SIG-M5 treated with dmso at 0.1 percent for 504 hours (cell line): Measurements from ENCODE around the gene LEKR1.
A peak's percentile ranks its signal among the peaks of the same experiment; 100 is the strongest.
"Not testable (repeated sequence)": the region's sequence is repeated elsewhere in the genome, so short reads cannot be mapped to it uniquely, and the experiment has no call there.

Experiments used
- DNase-seq: peaks from one replicate; lab custom pipeline; 2025; ENCODE audit not compliant: unreplicated experiment; lab: John Stamatoyannopoulos, UW

Gene LEKR1

GRCh38 chr3:156836701-156837100 lies 10.5 kb downstream of the LEKR1 start:
- DNase-seq: no peak

GRCh38 chr3:156837115-156837514 lies 11.0 kb downstream of the LEKR1 start:
- no peak for DNase-seq

GRCh38 chr3:156838035-156838434 lies 11.9 kb downstream of the LEKR1 start:
- no peak for DNase-seq

GRCh38 chr3:156840826-156841689 lies 14.9 kb downstream of the LEKR1 start:
- no peak for DNase-seq

- DNase-seq: no peak
Observed at GRCh38 chr3:156843071-156843808, 17.1 kb downstream of the LEKR1 start.

GRCh38 chr3:156847752-156848448 lies 21.7 kb downstream of the LEKR1 start:
- DNase-seq: no peak

- DNase-seq: peak; percentile 39
Observed at GRCh38 chr3:156859578-156859977, 33.4 kb downstream of the LEKR1 start.

- no peak for DNase-seq
Observed at GRCh38 chr3:156860873-156861272, 34.7 kb downstream of the LEKR1 start.

- DNase-seq: no peak
Observed at GRCh38 chr3:156862338-156862737, 36.2 kb downstream of the LEKR1 start.

- no peak for DNase-seq
Observed at GRCh38 chr3:156865732-156866131, 39.6 kb downstream of the LEKR1 start.

- no peak for DNase-seq
Observed at GRCh38 chr3:156867174-156867573, 41.0 kb downstream of the LEKR1 start.

- no peak for DNase-seq
Observed at GRCh38 chr3:156867920-156868319, 41.8 kb downstream of the LEKR1 start.

- no peak for DNase-seq
Observed at GRCh38 chr3:156873906-156874305, 47.8 kb downstream of the LEKR1 start.

- not testable (repeated sequence) for DNase-seq
Observed at GRCh38 chr3:156879491-156879890, 53.3 kb downstream of the LEKR1 start.

GRCh38 chr3:156885761-156886160 lies 59.6 kb downstream of the LEKR1 start:
- no peak for DNase-seq

GRCh38 chr3:156888176-156888575 lies 62.0 kb downstream of the LEKR1 start:
- DNase-seq: no peak

GRCh38 chr3:156888576-156888975 lies 62.4 kb downstream of the LEKR1 start:
- DNase-seq: no peak

- DNase-seq: no peak
Observed at GRCh38 chr3:156892701-156893100, 66.5 kb downstream of the LEKR1 start.

- not testable (repeated sequence) for DNase-seq
Observed at GRCh38 chr3:156895374-156895773, 69.2 kb downstream of the LEKR1 start.

GRCh38 chr3:156897851-156898250 lies 71.7 kb downstream of the LEKR1 start:
- not testable (repeated sequence) for DNase-seq

GRCh38 chr3:156898296-156898880 lies 72.2 kb downstream of the LEKR1 start:
- no peak for DNase-seq
